ENCODE results near the gene ZCCHC14. TPM values are rescaled to one million over a fixed set of nuclear protein-coding genes. Genes with fewer than 3 reads are reported as not detected.
"Not testable (repeated sequence)": the region's sequence is repeated elsewhere in the genome, so short reads cannot be mapped to it uniquely, and the experiment has no call there.

ZCCHC14 gene
- total and polyA plus RNA-seq, 2 donors (not counting 1 experiment from before 2014, with no cell fraction given): 0.70 to 4.4 TPM

DNA sequence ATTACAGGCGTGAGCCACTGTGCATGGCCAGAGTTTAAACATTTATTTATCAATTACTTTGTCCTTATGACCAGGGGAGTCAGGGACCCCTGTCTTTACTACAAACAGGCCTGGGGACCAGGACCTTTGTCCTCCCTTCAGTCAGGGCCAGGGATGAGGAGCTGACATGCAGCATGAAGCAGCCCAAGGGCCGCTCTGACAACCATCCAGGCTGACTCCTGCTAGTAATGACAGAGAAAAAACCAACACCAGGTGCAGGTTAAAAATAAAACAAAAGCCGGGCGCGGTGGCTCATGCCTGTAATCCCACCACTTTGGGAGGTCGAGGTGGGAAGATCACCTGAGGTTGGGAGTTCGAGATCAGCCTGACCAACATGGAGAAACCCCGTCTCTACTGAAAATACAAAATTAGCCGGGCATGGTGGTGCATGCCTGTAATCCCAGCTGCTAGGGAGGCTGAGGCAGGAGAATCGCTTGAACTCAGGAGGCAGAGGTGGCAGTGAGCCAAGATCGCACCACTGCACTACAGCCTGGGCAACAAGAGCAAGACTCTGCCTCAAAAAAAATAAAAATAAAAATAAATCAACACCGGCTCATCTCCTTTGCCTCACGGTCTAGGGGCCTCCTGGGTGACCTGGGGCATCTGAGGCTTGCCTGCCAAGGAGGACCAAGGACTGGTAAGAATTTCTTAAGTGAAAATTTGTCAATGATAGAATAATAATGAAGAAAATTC lies 129.8 kb downstream of the ZCCHC14 start:
- DNase-seq; H3K9me3 Mint-ChIP-seq (ENCODE audit: insufficient read depth); H3K4me1 Mint-ChIP-seq; H3K9ac ChIP-seq (ENCODE audit: low read length); H3K27me3 ChIP-seq (replicated peaks in 1 of 4; ENCODE audit: control extremely low read depth in 1 of 4, control insufficient read depth in 3 of 4, insufficient read depth in 4 of 4, low read length in 3 of 4); H3K4me3 Mint-ChIP-seq; intact Hi-C loops (cut with micrococcal nuclease); H3K27ac ChIP-seq (ENCODE audit: low read length in 2 of 2); H3K4me1 ChIP-seq (ENCODE audit: control insufficient read depth in 2 of 2, insufficient read depth in 2 of 2, low read length in 2 of 2); CTCF ChIA-PET; ATAC-seq (ENCODE audit: low read depth); H3K27ac Mint-ChIP-seq; H3K9me3 ChIP-seq (ENCODE audit: control extremely low read depth in 1 of 3, control insufficient read depth in 2 of 3, insufficient read depth in 1 of 3, low read length in 2 of 3); POLR2A ChIA-PET; H3K27me3 Mint-ChIP-seq; H3K4me2 ChIP-seq (replicated peaks; ENCODE audit: low read depth, low read length, poor library complexity, severe bottlenecking); H2AFZ ChIP-seq (ENCODE audit: insufficient read depth, low read depth, low read length, poor library complexity, severe bottlenecking); H3K4me3 ChIP-seq (ENCODE audit: control extremely low read depth in 1 of 5, extremely low read depth in 1 of 5, insufficient read depth in 1 of 5, low read depth in 2 of 5, low read length in 4 of 5): not testable (repeated sequence)
- peaks cover 61% of the 10 kb centered on the region for H3K79me2 ChIP-seq (ENCODE audit: control insufficient read depth, insufficient read depth, low read length)
- peaks cover 45% of the 10 kb centered on the region for H4K20me1 ChIP-seq (ENCODE audit: control insufficient read depth, insufficient read depth, low read length, poor library complexity, severe bottlenecking)
- WGBS (ENCODE audit: insufficient coverage): 96% methylated on average over 11 of the region's 13 CpGs
- H3K36me3 ChIP-seq (replicated peaks in 1 of 2; ENCODE audit: control extremely low read depth in 1 of 2, control insufficient read depth in 1 of 2, extremely low read depth in 1 of 2, insufficient read depth in 2 of 2, low read length in 1 of 2): peaks cover 0 to 47% of the 10 kb centered on the region in 2 experiments

GRCh38 chr16:87361916-87362619 lies 130.8 kb downstream of the ZCCHC14 start:
- CTCF ChIA-PET: no interaction called here
- POLR2A ChIA-PET: no interaction called here
- H3K4me1 ChIP-seq (ENCODE audit: control insufficient read depth in 2 of 2, insufficient read depth in 2 of 2, low read length in 2 of 2): no peaks in the 10 kb centered on the region
- no peak overlapping the region for H3K4me2 ChIP-seq (replicated peaks; ENCODE audit: low read depth, low read length, poor library complexity, severe bottlenecking)
- peaks cover 52% of the 10 kb centered on the region for H3K79me2 ChIP-seq (ENCODE audit: control insufficient read depth, insufficient read depth, low read length)
- H3K27ac ChIP-seq (ENCODE audit: low read length in 2 of 2): no peak overlapping the region
- H2AFZ ChIP-seq (ENCODE audit: insufficient read depth, low read depth, low read length, poor library complexity, severe bottlenecking): no peak overlapping the region
- Mint-ChIP-seq H3K4me1 (peaks cover 2% of the 10 kb centered on the region), H3K9me3 (ENCODE audit: insufficient read depth) (no peaks in the 10 kb centered on the region), H3K27me3 (no peaks in the 10 kb centered on the region), H3K4me3 (no peak overlapping the region), H3K27ac (no peak overlapping the region)
- peaks cover 36% of the 10 kb centered on the region for H4K20me1 ChIP-seq (ENCODE audit: control insufficient read depth, insufficient read depth, low read length, poor library complexity, severe bottlenecking)
- DNase-seq (no peak), ATAC-seq (ENCODE audit: low read depth) (no peak)
- H3K9ac ChIP-seq (ENCODE audit: low read length): no peak overlapping the region
- no peak for TF ChIP-seq EZH2 (IDR thresholded peaks at IDR 0.05; ENCODE audit: borderline replicate concordance, insufficient read depth, low read depth, low read length, poor library complexity, severe bottlenecking)
- TF ChIP-seq, protein P1, sequence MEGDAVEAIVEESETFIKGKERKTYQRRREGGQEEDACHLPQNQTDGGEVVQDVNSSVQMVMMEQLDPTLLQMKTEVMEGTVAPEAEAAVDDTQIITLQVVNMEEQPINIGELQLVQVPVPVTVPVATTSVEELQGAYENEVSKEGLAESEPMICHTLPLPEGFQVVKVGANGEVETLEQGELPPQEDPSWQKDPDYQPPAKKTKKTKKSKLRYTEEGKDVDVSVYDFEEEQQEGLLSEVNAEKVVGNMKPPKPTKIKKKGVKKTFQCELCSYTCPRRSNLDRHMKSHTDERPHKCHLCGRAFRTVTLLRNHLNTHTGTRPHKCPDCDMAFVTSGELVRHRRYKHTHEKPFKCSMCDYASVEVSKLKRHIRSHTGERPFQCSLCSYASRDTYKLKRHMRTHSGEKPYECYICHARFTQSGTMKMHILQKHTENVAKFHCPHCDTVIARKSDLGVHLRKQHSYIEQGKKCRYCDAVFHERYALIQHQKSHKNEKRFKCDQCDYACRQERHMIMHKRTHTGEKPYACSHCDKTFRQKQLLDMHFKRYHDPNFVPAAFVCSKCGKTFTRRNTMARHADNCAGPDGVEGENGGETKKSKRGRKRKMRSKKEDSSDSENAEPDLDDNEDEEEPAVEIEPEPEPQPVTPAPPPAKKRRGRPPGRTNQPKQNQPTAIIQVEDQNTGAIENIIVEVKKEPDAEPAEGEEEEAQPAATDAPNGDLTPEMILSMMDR (IDR thresholded peaks at IDR 0.05): no peak
- no peaks in the 10 kb centered on the region for H3K9me3 ChIP-seq (ENCODE audit: control extremely low read depth in 1 of 3, control insufficient read depth in 2 of 3, insufficient read depth in 1 of 3, low read length in 2 of 3)
- WGBS (ENCODE audit: insufficient coverage): 100% methylated on average over 2 of the region's 8 CpGs
- H3K4me3 ChIP-seq (ENCODE audit: control extremely low read depth in 1 of 5, extremely low read depth in 1 of 5, insufficient read depth in 1 of 5, low read depth in 2 of 5, low read length in 4 of 5): no peak overlapping the region
- intact Hi-C loops (cut with micrococcal nuclease): no loop called here
- no peaks in the 10 kb centered on the region for H3K27me3 ChIP-seq (replicated peaks in 1 of 4; ENCODE audit: control extremely low read depth in 1 of 4, control insufficient read depth in 3 of 4, insufficient read depth in 4 of 4, low read length in 3 of 4)
- H3K36me3 ChIP-seq (replicated peaks in 1 of 2; ENCODE audit: control extremely low read depth in 1 of 2, control insufficient read depth in 1 of 2, extremely low read depth in 1 of 2, insufficient read depth in 2 of 2, low read length in 1 of 2): peaks cover 0 to 50% of the 10 kb centered on the region in 2 experiments

Data from B cell (primary cell).